Measurements from ENCODE around the gene CYBC1.

The CYBC1 gene

DNA sequence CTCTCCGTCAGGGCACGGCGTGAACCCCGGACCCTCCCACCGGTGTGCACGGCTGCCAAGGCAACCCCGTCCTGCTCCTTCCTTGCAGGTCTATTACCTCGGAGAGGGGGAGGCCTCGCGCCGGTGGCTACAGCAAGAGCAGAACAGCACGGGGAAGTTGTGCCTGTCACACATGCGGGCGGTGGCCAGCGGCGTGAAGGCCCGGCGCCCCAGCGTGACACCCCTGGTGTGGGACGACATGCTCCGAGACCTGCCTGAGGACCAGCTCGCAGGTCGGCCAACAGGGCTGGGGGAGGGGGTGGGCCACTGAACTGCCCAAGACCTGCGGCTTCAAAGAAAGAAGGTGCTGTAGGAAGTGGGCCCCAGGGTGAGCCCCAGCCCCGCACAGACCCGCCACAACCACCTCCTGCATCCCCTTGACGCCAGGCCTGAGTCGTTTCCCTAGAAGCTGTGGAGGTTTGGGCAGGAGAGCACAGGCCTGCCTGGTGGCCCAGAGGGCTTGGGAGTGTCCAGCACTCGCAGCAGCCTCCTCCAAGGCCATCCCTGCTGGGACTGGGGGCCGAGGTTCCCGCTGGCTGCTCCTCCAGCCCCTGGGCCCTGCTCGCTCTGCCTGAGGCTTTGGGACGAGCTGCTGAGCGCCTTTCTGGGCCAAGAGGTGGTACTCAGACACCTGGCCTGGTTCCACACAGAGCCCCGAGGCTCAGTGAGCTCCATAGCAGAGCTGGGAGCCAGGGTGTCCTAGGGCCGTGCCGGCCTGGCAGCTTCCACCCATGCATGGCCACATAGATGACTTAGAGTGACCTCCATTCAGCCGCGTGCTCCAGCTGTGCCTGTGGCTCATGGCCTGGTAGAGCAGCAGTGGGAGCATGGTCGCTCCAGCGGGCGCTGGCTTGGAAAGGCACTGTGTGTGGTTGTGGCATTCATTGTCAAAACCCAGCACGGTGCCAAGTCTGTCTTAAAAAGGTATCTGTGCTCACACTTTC lies 14.7 kb downstream of the CYBC1 start:
- TF ChIP-seq, protein P1, sequence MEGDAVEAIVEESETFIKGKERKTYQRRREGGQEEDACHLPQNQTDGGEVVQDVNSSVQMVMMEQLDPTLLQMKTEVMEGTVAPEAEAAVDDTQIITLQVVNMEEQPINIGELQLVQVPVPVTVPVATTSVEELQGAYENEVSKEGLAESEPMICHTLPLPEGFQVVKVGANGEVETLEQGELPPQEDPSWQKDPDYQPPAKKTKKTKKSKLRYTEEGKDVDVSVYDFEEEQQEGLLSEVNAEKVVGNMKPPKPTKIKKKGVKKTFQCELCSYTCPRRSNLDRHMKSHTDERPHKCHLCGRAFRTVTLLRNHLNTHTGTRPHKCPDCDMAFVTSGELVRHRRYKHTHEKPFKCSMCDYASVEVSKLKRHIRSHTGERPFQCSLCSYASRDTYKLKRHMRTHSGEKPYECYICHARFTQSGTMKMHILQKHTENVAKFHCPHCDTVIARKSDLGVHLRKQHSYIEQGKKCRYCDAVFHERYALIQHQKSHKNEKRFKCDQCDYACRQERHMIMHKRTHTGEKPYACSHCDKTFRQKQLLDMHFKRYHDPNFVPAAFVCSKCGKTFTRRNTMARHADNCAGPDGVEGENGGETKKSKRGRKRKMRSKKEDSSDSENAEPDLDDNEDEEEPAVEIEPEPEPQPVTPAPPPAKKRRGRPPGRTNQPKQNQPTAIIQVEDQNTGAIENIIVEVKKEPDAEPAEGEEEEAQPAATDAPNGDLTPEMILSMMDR (conservative IDR thresholded peaks at IDR 0.05): no peak
- peak overlapping the region; percentile 19; the same call in 1 of the 2 replicates for H3K27ac ChIP-seq

DNA sequence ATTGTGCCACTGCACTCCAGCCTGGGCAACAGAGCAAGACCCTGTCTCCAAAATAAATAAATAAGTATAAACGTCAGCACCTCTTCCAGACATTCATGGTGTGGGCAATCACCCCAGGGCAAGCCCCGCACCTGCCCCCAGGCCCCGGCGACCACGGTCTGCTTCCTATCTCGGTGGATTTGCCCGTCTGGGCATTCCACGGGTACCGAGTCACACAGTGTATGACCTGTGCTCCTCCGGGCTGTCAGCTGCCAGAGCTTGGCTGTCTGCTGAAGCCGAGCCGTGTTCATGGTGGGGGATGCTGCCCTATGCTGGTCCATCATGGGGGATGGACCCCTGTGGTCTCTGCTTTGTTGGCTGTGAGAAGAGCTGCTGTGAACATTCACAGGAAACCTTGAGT lies 15.4 kb downstream of the CYBC1 start:
- no peak overlapping the region for H3K27ac ChIP-seq
- TF ChIP-seq, protein P1 (conservative IDR thresholded peaks at IDR 0.05): no peak

DNA sequence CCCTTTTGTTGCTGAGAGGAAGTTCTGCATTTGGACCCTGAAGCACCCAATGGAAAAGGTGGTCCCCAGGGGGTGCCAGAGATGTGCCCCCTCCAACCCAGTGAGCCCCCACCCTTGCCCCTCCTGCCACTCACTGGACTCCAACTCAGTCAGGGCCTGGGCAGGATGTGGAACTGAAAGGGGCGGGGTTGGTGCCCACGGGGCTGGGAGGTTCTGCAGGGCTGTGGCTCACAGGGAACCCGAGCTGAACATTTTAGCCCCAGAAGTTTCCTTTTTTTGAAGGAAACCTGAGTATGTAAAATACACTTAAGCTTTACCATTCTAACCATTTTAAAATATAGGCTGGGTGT lies 16.4 kb downstream of the CYBC1 start:
- TF ChIP-seq, protein P1 (conservative IDR thresholded peaks at IDR 0.05): no peak
- no peak overlapping the region for H3K27ac ChIP-seq

DNA sequence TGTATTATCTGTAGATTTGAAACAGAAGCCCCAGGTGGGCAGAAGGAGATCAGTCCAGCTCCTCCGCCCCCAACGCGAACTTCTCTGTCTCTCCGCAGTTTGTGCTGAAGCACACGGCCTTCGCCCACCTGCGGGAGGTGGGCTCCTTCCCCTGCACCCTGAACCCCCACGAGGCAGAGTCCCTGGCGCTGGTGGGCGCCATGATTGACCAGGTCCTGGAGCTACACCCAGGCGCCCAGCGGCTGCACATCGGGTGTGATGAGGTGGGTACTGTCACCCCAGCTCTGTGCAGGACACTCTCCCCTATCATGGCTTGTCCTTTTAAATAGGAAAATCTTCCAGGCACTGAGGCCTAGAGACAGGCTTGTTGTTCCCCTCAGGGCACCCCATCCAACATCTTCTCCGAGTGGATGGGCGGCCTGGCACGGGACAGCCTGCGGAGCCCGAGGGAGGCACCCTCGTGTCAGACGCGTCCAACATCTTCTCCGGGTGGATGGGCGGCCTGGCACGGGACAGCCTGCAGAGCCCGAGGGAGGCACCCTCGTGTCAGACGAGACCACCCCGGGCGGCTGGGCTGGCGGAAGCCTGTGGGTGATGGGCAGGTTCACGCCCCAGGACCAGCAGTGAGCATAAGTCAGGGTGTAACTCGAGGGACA lies 16.9 kb downstream of the CYBC1 start:
- H3K27ac ChIP-seq: no peak overlapping the region

DNA sequence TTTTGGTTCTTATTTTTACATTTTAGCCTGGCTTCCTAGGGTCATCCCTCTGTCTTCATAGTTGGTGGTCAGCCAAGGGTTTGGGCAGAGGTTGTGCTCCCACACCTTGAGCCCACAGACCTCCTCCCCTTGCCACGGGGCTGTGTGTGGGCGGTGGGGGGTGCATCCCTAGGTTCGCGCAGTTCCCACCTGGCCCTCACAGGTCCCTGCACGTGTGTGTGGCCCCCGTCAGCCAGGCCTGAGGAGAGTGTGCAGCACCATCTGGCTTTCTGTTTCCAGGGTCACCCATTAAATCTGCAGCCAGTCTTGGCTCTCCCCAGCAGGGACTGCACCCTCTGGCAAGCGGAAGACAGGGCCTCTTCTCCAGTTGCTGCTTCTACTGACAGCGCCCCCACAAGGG lies 18.5 kb downstream of the CYBC1 start:
- TF ChIP-seq, protein P1 (conservative IDR thresholded peaks at IDR 0.05): no peak
- no peak overlapping the region for H3K27ac ChIP-seq

More for the DNA sequence above, 16.9 kb downstream of the CYBC1 start:
- TF ChIP-seq, protein P1 (conservative IDR thresholded peaks at IDR 0.05): no peak

DNA sequence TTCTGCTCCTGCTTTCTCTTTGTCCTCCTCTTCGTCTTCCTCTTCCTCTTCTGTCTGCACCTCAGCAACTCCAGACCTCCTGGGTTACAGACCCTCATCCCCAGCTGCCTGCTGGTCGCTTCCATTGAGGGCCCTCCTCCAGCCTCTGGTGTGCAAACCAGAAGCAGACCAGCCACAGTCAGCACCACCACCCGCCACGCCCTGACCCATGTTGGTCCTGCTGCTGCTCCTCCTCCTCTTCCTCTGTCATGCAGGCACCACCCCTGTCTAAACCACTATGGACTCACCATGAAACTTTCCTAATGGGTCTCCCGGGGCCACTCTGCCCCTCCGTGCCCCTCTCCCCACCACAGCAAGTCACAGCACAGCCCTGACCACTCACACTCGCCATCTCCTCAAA lies 20.7 kb downstream of the CYBC1 start:
- TF ChIP-seq, protein P1 (conservative IDR thresholded peaks at IDR 0.05): no peak
- H3K27ac ChIP-seq: no peak overlapping the region

DNA sequence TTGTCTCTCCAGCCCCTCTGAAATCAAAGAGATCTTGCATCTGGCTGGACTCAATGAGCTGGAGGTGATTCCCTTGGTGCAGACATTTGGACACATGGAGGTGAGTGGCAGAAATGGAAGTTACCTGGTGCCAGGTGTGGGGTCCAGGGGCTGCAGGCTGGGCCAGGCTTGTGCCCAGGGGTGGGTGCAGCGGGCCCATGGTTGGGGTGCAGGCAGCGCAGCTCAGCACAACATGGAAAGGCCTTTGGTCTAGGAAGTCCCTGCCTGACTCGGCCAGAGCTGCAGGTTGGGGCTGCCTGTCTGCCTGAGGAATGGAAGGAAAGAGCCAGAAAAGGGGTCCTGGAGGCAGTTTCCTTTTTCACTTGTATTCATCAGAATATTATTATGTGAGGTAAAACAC lies 22.0 kb downstream of the CYBC1 start:
- TF ChIP-seq, protein P1 (conservative IDR thresholded peaks at IDR 0.05): no peak
- H3K27ac ChIP-seq: no peak overlapping the region
